ENCODE results near the gene DBH.

GRCh38 chr9:133607976-133608375 lies 28.2 kb upstream of the DBH start:
- TF ChIP-seq CTCF (optimal IDR thresholded peaks at IDR 0.05 in 1 of 3, IDR thresholded peaks at IDR 0.05 in 1 of 3, conservative IDR thresholded peaks at IDR 0.05 in 1 of 3; ENCODE audit: extremely low read depth in 1 of 3, insufficient read depth in 2 of 3, low read length in 3 of 3) (no peak), EZH2 (IDR thresholded peaks at IDR 0.05; ENCODE audit: low read length) (no peak)

All from keratinocyte (primary cell).